NOMO-1 treated with dmso at 0.1 percent for 144 hours (cell line): ENCODE results near the gene CLDN8.
A peak's percentile ranks its signal among the peaks of the same experiment; 100 is the strongest.

Experiments
- DNase-seq: peaks from one replicate; lab custom pipeline; 2025; ENCODE audit not compliant: unreplicated experiment; lab: John Stamatoyannopoulos, UW

Gene CLDN8

DNA sequence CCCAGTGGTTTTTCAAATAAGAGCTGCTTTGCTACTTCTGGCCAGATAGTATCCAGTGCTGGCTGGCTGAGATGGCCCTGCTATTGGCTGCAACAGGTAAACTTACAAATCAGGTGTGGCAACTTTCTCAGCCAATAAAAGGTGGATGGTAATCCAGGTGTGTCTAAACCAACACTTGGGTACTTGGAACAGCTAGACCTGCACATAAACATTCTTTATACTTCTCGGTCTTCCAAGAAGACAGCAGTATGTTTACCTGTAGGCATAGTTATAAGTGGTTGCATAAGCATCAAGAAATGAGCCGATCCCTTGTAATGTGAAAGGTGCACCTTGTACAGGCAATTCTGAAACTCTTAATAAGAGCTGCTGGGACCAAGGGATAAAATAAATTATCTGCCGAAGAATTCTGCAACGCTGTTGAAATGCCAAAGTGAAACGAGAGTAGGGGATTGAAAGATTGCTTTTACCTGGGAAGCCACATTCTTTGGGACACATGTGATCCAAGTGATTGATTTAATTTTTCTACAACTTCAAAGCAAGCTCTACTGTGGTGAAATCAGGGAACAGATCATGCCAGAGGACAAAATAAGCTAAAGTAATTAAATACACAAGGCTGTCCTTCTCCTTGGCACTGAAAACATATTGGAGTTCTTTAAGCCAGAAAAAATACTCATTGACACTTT, at the start of gene CLDN8:
TSS of gene CLDN8 (minus strand) at position 57 of the 683 bp plus-strand sequence. CDS start 172 bp downstream, outside the sequence.
- DNase-seq = no peak

- no peak for DNase-seq
Observed at GRCh38 chr21:30257773-30258172, 41.9 kb upstream of the CLDN8 start.

GRCh38 chr21:30256100-30256499, 40.2 kb upstream of the CLDN8 start:
- DNase-seq = no peak

GRCh38 chr21:30255679-30256078, 39.8 kb upstream of the CLDN8 start:
- no peak for DNase-seq

GRCh38 chr21:30251781-30252180, 35.9 kb upstream of the CLDN8 start:
- no peak for DNase-seq

DNA sequence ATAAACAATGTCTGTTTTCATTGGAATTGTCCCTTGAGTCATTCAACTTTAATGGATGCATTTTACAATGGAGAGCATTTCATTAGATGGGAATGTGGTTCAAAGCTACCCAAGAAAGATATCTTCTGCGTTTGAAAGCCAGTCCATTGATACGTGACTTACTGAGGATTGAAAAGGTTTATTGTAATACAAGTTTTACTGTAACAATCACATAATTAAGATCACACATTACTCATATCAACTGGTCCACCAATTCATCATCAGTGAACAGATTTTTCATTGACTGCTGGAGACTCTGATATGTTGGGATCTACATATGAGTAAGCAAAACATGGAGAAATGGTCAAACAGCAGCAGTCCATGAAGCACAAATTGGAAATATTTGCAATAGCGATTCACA, 34.0 kb upstream of the CLDN8 start:
- DNase-seq = no peak

DNA sequence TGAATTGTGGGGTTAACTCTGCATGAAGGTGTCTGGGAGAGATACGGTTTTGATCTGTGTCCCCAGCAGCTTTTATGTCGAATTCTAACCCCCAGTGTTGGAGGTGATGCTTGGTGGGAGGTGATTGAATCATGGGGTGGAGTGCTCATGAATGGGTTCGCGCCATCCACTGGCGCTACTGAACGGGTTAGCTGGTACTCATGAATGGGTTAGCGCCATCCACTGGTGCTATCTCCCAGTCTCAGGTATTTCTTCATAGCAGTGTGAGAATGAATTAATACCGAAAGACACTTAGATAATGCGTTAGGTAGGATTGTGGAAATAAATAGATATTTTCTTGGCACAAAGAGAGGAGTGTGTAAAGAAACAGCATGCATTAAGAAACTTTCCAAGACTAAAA, 32.9 kb upstream of the CLDN8 start:
- DNase-seq = no peak

DNA sequence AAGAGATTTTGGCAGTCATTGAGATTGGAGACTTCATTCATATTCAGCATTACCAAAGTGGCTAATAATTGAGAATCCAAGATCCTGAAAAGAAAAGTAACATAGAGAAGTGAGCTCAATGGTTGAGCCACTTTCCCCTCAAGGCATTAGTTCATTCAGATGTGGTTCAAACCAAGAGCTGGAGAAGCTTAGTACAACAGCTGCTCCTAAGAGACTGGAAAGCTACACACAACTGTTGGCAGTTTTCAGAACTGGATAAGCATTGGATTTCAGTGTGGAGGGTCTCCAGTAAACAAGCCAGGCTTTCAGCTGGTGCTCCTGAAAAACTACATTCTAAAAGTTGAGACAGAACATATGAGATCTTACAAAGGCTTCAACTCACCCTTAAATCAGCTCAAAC, 29.2 kb upstream of the CLDN8 start:
- DNase-seq = no peak

DNA sequence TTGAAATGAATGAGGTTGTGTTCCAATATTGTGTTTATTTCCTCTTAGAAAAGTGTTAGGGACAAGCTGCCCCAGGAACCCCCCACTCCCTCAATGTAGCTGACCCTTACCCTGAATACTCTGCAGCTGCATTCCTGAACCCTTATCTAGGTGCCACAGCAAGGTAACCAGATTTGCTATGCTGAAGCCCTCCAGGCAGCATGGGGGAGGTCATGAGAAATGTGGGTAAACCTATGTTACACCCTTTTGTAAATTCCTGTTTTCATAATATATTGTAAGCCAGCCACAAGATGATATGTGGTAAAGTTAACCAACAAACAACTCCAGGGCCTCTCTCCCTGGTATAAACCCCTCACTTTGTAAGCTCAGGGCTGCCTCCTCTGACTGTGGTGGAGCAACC, 27.8 kb upstream of the CLDN8 start:
- no peak for DNase-seq

DNA sequence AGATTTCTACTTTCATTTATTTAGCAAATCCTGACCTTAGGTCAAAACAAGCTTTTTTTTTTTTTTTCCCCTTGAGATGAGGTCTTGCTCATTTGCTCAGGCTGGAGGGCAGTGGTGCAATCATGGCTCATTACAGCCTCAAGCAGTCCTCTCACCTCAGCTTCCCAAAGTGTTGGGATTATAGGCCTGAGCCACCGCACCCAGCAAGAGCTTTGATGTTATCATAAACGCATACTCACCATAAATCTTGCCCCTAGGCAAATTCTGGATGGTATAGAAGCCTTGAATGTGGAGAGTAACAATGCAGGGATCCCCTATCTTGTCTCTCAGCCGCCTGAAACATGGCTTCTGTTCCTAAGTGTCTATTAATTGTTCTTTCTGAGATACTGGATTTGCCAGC, 24.8 kb upstream of the CLDN8 start:
- DNase-seq = no peak

DNA sequence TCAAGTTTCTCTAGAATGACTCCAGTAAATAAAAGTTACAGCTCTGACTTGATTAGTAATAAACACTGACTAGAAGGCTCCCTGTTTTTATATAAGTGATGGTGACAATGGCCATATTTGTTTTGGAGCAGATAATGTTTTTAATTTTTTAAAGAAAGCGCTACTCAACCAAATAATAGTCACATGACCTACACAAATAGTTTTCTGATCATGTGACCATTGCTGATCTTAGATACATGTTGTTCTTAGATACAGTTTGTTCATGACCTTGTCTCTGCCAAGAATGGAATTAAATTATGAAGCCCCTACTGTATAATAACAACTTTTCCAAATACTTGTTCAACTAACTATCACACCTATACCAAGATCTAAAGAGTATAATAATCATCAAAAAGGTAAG, 22.3 kb upstream of the CLDN8 start:
- no peak for DNase-seq

- no peak for DNase-seq
Observed at GRCh38 chr21:30234643-30235042, 18.7 kb upstream of the CLDN8 start.

DNA sequence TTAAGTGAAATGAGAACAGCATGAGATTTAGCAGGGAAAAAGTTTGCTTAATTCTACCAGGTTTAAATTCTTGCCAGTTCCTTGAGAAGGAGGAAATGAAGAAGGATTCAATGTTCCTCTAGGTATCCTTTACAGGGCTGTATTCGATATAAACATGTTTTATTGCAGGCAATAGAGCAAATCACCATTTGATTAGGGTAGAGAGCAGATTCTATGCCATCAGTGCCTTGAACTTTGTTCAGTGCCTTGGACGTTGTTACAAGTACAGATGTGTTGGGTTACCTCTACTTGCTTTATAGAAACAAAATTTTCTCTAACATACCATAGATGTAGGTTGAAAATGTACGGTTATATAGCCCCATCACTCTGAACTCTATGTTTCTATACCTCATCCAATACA, 18.2 kb upstream of the CLDN8 start:
- no peak for DNase-seq

DNA sequence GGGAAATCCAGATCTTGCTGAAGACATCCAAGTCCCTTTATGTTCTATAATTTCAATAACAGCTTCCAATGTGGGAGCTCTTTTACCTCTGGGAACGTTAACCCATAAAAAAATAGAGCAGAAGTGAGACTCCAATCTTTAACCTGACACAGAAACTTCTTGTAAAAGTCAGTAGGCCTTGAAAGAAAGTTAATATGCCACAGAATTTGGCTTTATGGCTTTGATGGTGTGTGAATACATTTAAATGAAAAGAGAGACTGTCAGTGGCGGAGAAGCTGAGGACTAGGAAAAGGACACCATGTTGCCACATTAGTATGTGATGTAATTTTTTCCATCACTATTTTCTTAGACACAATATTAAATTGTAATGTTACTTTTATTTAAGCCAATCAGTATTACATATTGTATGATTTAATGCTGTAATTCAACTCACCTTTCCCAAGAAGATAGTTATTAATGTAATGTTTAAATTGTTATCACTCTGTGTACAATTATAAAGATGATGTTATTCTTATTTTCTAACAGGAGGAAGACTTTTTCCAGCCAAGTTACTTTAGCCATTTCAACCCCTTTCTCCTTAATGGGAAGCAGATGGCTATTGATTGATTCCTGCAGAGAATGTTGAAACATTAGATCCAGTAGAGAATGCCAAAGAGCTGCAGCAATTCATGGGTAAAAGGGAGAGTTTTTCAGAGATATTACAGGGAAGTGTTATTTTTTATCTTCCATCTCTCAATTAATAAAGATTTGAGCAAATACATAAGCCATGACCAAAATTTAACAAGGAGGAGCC, 17.5 kb upstream of the CLDN8 start:
- no peak for DNase-seq

DNA sequence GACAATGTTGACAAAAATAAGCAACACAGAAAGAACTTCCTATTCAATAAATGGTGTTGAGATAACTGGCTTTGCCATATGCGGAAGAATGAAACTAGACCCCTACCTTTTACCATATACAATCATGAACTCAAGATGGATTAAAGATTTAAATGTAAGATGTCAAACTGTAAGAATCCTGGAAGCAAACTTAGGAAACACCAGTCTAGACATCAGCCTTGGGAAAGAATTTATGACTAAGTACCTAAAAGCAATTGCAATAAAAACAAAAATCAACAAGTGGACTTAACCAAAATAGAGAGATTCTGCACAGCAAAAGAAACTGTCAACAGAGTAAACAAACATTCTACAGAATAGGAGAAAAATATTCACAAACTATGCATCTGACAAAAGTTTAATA, 16.1 kb upstream of the CLDN8 start:
- DNase-seq = no peak

DNA sequence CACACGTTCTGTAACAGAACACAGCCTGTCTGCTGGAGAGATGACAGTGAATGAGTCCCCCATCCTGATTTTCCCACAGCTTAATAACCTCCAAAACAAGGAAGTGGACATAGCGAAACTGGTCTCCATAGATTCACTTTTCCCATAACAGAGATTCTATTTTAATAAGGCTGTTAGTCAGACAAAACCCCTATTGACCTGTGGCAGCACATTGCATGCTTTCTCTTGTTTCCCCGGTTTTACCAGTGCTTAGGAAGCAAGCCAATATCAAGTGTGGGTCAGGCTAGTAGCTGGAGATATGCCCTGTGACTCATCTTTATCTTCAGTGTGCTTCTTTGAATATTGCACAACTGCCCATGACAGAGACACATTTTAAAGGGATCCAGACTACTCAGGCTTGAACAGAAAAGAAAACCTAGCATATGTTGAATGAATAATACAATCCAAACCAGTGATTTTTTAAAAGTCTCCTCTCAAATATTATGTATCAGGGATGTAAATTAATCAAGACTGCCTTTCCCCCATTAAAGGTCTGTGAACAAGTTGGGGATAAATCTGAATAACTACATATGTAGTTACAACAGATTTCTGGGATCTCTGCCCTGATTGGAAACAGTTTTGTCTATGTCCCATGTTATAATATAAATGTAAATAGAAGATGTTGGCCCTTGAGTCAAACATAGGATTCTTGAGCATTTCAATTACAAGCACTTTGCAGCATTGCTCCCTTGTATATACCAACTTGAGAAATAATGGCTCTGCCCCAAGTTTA, 11.9 kb upstream of the CLDN8 start:
- peak; percentile 57 for DNase-seq

- DNase-seq = no peak
Observed at GRCh38 chr21:30227128-30227527, 11.2 kb upstream of the CLDN8 start.

DNA sequence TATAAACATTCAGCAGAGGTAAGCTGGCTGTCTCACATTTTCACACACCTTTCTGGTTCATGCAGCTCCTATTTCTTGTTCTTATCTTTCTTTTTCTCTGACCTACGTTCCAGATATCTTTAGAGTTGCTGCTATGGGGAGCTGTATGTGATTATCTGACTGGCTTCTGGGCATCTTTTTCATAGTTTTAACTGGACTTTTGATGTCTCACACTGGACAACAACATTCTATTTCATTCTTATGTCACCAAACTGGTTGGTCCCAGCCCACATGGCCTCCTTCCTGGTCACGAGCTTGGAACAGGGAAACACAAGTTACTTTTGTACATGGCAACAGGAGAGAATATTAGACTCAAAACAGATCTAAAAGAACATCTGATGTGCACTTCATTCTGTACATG, 7.7 kb upstream of the CLDN8 start:
- no peak for DNase-seq

- no peak for DNase-seq
Observed at GRCh38 chr21:30222724-30223123, 6.8 kb upstream of the CLDN8 start.

GRCh38 chr21:30211071-30211470, 4.8 kb downstream of the CLDN8 start:
- no peak for DNase-seq

DNA sequence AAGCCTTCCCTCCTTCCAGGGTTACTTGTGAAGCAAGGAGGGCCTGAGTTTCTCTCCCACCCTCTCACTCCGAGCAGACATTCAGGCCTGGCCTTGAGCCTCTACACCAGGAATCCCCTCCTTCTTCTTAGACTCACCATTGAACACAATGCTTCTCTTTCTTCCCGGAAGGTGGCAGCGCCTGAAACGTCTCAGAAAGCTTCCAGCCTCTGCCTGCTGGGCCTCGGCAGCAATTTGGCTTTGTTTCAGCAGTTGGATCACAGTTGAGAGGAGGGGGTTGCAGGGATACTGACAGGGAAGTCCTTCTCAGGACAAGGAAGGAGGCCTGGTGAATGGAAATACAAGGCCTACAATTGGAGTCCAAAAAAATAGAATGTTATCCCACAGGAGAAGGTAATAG, 6.3 kb downstream of the CLDN8 start:
- no peak for DNase-seq

DNA sequence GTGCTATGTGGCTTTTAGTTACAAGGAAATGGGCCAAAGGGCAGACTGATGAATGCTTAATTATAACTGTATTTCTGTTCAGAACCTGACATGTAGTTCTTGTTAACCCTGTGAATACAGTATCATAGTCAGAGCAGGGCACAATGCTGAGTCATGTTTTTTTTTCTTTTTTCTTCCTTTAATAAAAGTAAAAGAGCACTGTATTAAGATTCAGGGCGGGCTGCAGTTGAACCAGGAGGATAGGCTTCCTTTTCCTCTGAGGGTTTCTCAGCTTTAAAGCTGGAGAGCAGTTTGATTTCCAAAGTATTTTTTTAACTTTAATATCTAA, 8.7 kb downstream of the CLDN8 start:
- DNase-seq = no peak
